Stomach (tissue), 4 donors: ENCODE results near the gene FBXO2.

Experiments
- POLR2A ChIP-seq, 4 donors: fragments of 450-650 bp; IDR thresholded peaks; one replicate each; pipeline ENCODE4 v1.6.1; 2016; ENCODE audit warnings: antibody characterized with exemption in 4 of 4, control low read depth in 2 of 4, mild to moderate bottlenecking in 1 of 4, moderate library complexity in 1 of 4
- POLR2AphosphoS5 ChIP-seq, 3 donors: sonication (generic); formaldehyde crosslinking; IDR thresholded peaks; one replicate each; pipeline ENCODE4 v1.6.1; 2016; ENCODE audit warnings: antibody characterized with exemption in 3 of 3

GRCh38 chr1:11671205-11671543 lies 16.9 kb upstream of the FBXO2 start:
- no peak for TF ChIP-seq POLR2A (IDR thresholded peaks at IDR 0.05)
- TF ChIP-seq POLR2AphosphoS5 (IDR thresholded peaks at IDR 0.05): no peak
